HepG2 (cell line): ENCODE measurements around the gene EIF4A3.

Source experiments
- CTCF ChIP-seq: sonication (generic); formaldehyde crosslinking; IDR thresholded peaks from 2 replicates; pipeline ENCODE4 v1.5.0; 2020; ENCODE audit warnings: mild to moderate bottlenecking, missing genetic modification reagents, moderate library complexity
- EP300 ChIP-seq, 3 experiments: sonication (generic) in 1 of 3; formaldehyde crosslinking in 1 of 3; IDR thresholded peaks; 2 replicates each; pipeline versions ENCODE4 v1.5.1 to v1.6.1; 2011 to 2020; ENCODE audit warnings: low read depth in 2 of 3, low read length in 2 of 3, borderline replicate concordance in 1 of 3, improper control_type of control experiment in 1 of 3, mild to moderate bottlenecking in 1 of 3, missing genetic modification reagents in 1 of 3, moderate library complexity in 1 of 3
- EZH2 ChIP-seq: conservative IDR thresholded peaks from 2 replicates; pipeline ENCODE4 v1.6.1; 2012; ENCODE audit warnings: mild to moderate bottlenecking, low read depth, low read length, moderate library complexity
- IKZF5 ChIP-seq: IDR thresholded peaks from 2 replicates; pipeline ENCODE4 v1.6.1; 2018; ENCODE audit warnings: missing genetic modification reagents, mild to moderate bottlenecking, missing compliant biosample characterization
- MED8 ChIP-seq: sonication (generic); formaldehyde crosslinking; IDR thresholded peaks from 2 replicates; pipeline ENCODE4 v1.8.1; 2023; ENCODE audit warnings: mild to moderate bottlenecking, missing genetic modification reagents; ENCODE audit not compliant: insufficient replicate concordance
- PHB2 ChIP-seq: fragments of 450-650 bp; IDR thresholded peaks from 2 replicates; pipeline ENCODE4 v1.6.1; 2018; ENCODE audit not compliant: partially characterized antibody
- POLR2A ChIP-seq, 2 experiments: IDR thresholded peaks; 2 replicates each; pipeline ENCODE4 v1.6.1; 2011; ENCODE audit warnings: low read depth in 2 of 2, low read length in 2 of 2, mild to moderate bottlenecking in 1 of 2, moderate library complexity in 1 of 2; ENCODE audit not compliant: insufficient read depth in 1 of 2
- POLR2AphosphoS5 ChIP-seq: IDR thresholded peaks from 2 replicates; pipeline ENCODE4 v1.6.1; 2012; ENCODE audit warnings: low read depth, low read length
- RCOR2 ChIP-seq: IDR thresholded peaks from 2 replicates; pipeline ENCODE4 v1.6.1; 2016; ENCODE audit warnings: missing biosample characterization, missing genetic modification reagents

- TF ChIP-seq POLR2AphosphoS5 (no peak), POLR2A (IDR thresholded peaks at IDR 0.05; ENCODE audit: insufficient read depth in 1 of 2, low read depth in 2 of 2, low read length in 2 of 2) (no peak), CTCF (CRISPR knock-in tag) (no peak), PHB2 (no peak), EP300 (IDR thresholded peaks at IDR 0.05; ENCODE audit: low read depth in 2 of 2, low read length in 2 of 2) (no peak), EP300 (CRISPR knock-in tag; IDR thresholded peaks at IDR 0.05; ENCODE audit: borderline replicate concordance) (no peak), EZH2 (no peak), RCOR2 (CRISPR knock-in tag) (no peak), MED8 (no peak), IKZF5 (CRISPR knock-in tag) (no peak)
Measured at GRCh38 chr17:80118601-80119270, 28.2 kb downstream of the EIF4A3 start.
